Fibroblast of lung (primary cell): ENCODE measurements around the gene SLC16A6. TPM values are rescaled to one million over a fixed set of nuclear protein-coding genes. Genes with fewer than 3 reads are reported as not detected.
"Not testable (repeated sequence)": the region's sequence is repeated elsewhere in the genome, so short reads cannot be mapped to it uniquely, and the experiment has no call there.

Source experiments
- DNase-seq, 2 donors: peaks; one replicate each; pipeline versions ENCODE4 v3.0.0 to v3.0.0-alpha.2; 2010; ENCODE audit warnings: low read depth in 2 of 2
- H2AFZ ChIP-seq: 2 replicates; pipeline ENCODE4 v1.5.1; 2012; ENCODE audit warnings: low read length, control low read depth, inconsistent platforms
- H3K27ac ChIP-seq: 2 replicates; pipeline ENCODE4 v1.5.1; 2011; ENCODE audit warnings: low read length, control low read depth; ENCODE audit not compliant: insufficient read depth
- H3K27me3 ChIP-seq: 2 replicates; pipeline ENCODE4 v1.5.1; 2011; ENCODE audit warnings: mild to moderate bottlenecking, low read length; ENCODE audit not compliant: control insufficient read depth, insufficient read depth
- H3K36me3 ChIP-seq: 2 replicates; pipeline ENCODE4 v1.5.1; 2011; ENCODE audit warnings: low read length; ENCODE audit not compliant: control insufficient read depth, insufficient read depth
- H3K4me1 ChIP-seq: 2 replicates; pipeline ENCODE4 v1.5.1; 2011; ENCODE audit warnings: low read length; ENCODE audit not compliant: control insufficient read depth, insufficient read depth; ENCODE audit errors: extremely low read depth
- H3K4me2 ChIP-seq: 2 replicates; pipeline ENCODE4 v1.5.1; 2011; ENCODE audit warnings: low read length, control low read depth; ENCODE audit not compliant: insufficient read depth; ENCODE audit errors: extremely low read depth
- H3K4me3 ChIP-seq, 4 experiments: fragments of 200-600 bp in 1 of 4; sonication (generic) in 1 of 4; replicated peaks in 1 of 4; 2 replicates each; pipeline ENCODE4 v1.5.1; 2011 to 2016; ENCODE audit warnings: low read length in 4 of 4, low read depth in 3 of 4, mild to moderate bottlenecking in 3 of 4, control low read depth in 2 of 4, inconsistent platforms in 1 of 4, mixed read lengths in 1 of 4; ENCODE audit not compliant: insufficient read depth in 1 of 4; ENCODE audit errors: control extremely low read depth in 1 of 4
- H3K79me2 ChIP-seq: 2 replicates; pipeline ENCODE4 v1.5.1; 2012; ENCODE audit warnings: mild to moderate bottlenecking, low read length, inconsistent platforms; ENCODE audit not compliant: control insufficient read depth, insufficient read depth
- H3K9ac ChIP-seq: 2 replicates; pipeline ENCODE4 v1.5.1; 2011; ENCODE audit warnings: mild to moderate bottlenecking, low read length, control low read depth; ENCODE audit not compliant: insufficient read depth
- H3K9me3 ChIP-seq: 2 replicates; pipeline ENCODE4 v1.5.1; 2012; ENCODE audit warnings: low read depth, low read length; ENCODE audit not compliant: control insufficient read depth, insufficient read depth
- H4K20me1 ChIP-seq: 2 replicates; pipeline ENCODE4 v1.5.1; 2011; ENCODE audit warnings: low read length; ENCODE audit not compliant: control insufficient read depth, insufficient read depth; ENCODE audit errors: extremely low read depth
- EZH2 ChIP-seq: IDR thresholded peaks from 2 replicates; pipeline ENCODE4 v1.5.1; 2012; ENCODE audit warnings: low read length, control low read depth, mild to moderate bottlenecking; ENCODE audit errors: missing control alignments
- polyA minus RNA-seq: library from RNA; depleted of rRNA, polyadenylated mRNA; stranded (reverse); fragments of >200 nt; gene quantifications from 2 replicates; pipeline ENCODE4 v1.2.3, GENCODE V29; 2011; ENCODE audit warnings: low replicate concordance
- polyA plus RNA-seq, 2 donors: library from polyadenylated mRNA; depleted of rRNA in 1 of 2; stranded (reverse) in 1 of 2; unstranded in 1 of 2; fragments of >200 nt; gene quantifications; 2 replicates each; pipeline ENCODE4 v1.2.1, GENCODE V29; 2011 to 2012; ENCODE audit warnings: missing spikeins in 1 of 2
- total RNA-seq: library from RNA; depleted of rRNA; stranded (reverse); fragments of >200 nt; gene quantifications from 2 replicates; pipeline ENCODE4 v1.2.1, GENCODE V29; 2014
- TF ChIP-seq, protein P1 (sequence below), 2 donors: IDR thresholded peaks in 1 of 2; conservative IDR thresholded peaks in 1 of 2; 1 replicate in 1 of 2; 2 replicates in 1 of 2; pipeline ENCODE4 v1.5.1; 2011 to 2012; ENCODE audit warnings: low read length in 2 of 2, control low read depth in 1 of 2, inconsistent platforms in 1 of 2, low read depth in 1 of 2, mild to moderate bottlenecking in 1 of 2

The SLC16A6 gene
- 1.5 and 8.3 TPM in 2 replicates for total RNA-seq
- polyA plus RNA-seq = 1.7 and 8.8 TPM in 2 replicates
- 0.97 and 5.0 TPM in 2 replicates for polyA plus RNA-seq (2012)
- 0.35 and 12.7 TPM in 2 replicates for polyA minus RNA-seq

- Histone ChIP-seq H3K4me3 (peak within 1 kb of the TSS; percentile 59 to 74 (median 71)), H3K4me2 (peak within 1 kb of the TSS; percentile 96), H2AFZ (peak within 1 kb of the TSS; percentile 41), H4K20me1 (no peaks in the 10 kb centered on the region), H3K9ac (peak within 1 kb of the TSS; percentile 84), H3K27ac (peak within 1 kb of the TSS; percentile 80), H3K79me2 (no peaks in the 10 kb centered on the region), H3K36me3 (no peaks in the 10 kb centered on the region), H3K4me1 (peaks cover 8% of the 10 kb centered on the region), H3K27me3 (no peaks in the 10 kb centered on the region), H3K9me3 (no peaks in the 10 kb centered on the region)
- TF ChIP-seq EZH2 = no peak
- TF ChIP-seq, protein P1, sequence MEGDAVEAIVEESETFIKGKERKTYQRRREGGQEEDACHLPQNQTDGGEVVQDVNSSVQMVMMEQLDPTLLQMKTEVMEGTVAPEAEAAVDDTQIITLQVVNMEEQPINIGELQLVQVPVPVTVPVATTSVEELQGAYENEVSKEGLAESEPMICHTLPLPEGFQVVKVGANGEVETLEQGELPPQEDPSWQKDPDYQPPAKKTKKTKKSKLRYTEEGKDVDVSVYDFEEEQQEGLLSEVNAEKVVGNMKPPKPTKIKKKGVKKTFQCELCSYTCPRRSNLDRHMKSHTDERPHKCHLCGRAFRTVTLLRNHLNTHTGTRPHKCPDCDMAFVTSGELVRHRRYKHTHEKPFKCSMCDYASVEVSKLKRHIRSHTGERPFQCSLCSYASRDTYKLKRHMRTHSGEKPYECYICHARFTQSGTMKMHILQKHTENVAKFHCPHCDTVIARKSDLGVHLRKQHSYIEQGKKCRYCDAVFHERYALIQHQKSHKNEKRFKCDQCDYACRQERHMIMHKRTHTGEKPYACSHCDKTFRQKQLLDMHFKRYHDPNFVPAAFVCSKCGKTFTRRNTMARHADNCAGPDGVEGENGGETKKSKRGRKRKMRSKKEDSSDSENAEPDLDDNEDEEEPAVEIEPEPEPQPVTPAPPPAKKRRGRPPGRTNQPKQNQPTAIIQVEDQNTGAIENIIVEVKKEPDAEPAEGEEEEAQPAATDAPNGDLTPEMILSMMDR (conservative IDR thresholded peaks at IDR 0.05 in 1 of 2, IDR thresholded peaks at IDR 0.05 in 1 of 2; ENCODE audit: low read depth in 1 of 2, low read length in 2 of 2) = no peak
- DNase-seq = peak; percentile 51 to 56
Observed at GRCh38 chr17:68290955-68291835, at the start of gene SLC16A6, which contains the start of gene ARSG. Gene SLC16A6 (minus strand): TSS chr17:68291127. CDS start chr17:68278320, 12,807 bp downstream. Gene ARSG (plus strand): TSS chr17:68291495. CDS start chr17:68307494, 15,999 bp downstream.

DNA sequence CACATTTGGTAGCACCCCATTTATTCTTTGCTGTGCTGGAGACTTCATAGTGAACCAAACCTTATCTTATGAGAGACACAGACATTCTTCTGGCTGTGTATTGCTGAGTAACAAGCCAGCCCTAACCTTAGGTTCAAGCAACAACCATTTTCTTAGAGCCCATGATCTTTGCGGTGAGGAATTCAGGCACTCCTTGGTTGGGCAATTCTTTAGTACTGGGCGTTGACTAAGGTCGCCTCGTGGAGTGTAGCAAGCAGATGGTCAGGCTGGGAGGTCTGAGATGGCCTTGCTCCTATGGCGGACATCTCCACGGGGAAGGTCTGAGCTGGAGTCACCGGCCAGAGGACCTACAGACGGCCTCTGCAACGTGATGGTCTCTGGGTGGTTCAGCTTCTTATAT, 43.5 kb upstream of the SLC16A6 start:
- Histone ChIP-seq H2AFZ (no peak overlapping the region), H3K9ac (no peak overlapping the region), H3K79me2 (no peaks in the 10 kb centered on the region), H4K20me1 (no peaks in the 10 kb centered on the region), H3K4me1 (no peaks in the 10 kb centered on the region), H3K4me2 (no peak overlapping the region), H3K36me3 (no peaks in the 10 kb centered on the region), H3K9me3 (no peaks in the 10 kb centered on the region), H3K4me3 (no peak overlapping the region), H3K27me3 (no peaks in the 10 kb centered on the region), H3K27ac (no peak overlapping the region)
- peak in 1 of 2 donors; percentile 16 for DNase-seq
- TF ChIP-seq EZH2 = no peak
- TF ChIP-seq, protein P1 (conservative IDR thresholded peaks at IDR 0.05 in 1 of 2, IDR thresholded peaks at IDR 0.05 in 1 of 2; ENCODE audit: low read depth in 1 of 2, low read length in 2 of 2) = no peak

GRCh38 chr17:68331932-68332331, 41.0 kb upstream of the SLC16A6 start:
- DNase-seq, H3K4me2 ChIP-seq, H3K4me1 ChIP-seq, H2AFZ ChIP-seq, H3K27ac ChIP-seq, H3K36me3 ChIP-seq, H4K20me1 ChIP-seq, H3K27me3 ChIP-seq, H3K79me2 ChIP-seq, H3K4me3 ChIP-seq, H3K9ac ChIP-seq, H3K9me3 ChIP-seq: not testable (repeated sequence)
